Dedifferentiated amniotic fluid mesenchymal stem cell (primary cell): ENCODE measurements around the gene CTPS1.

Source experiments
- DNase-seq: peaks from one replicate; pipeline ENCODE4 v3.0.0-alpha.2; 2016; ENCODE audit errors: extremely low spot score

CTPS1 gene

GRCh38 chr1:41024953-41025352, 45.5 kb downstream of the CTPS1 start:
- no peak for DNase-seq

GRCh38 chr1:41025979-41026819, 46.7 kb downstream of the CTPS1 start:
- DNase-seq = no peak

GRCh38 chr1:41028034-41028642, 48.6 kb downstream of the CTPS1 start:
- no peak for DNase-seq

- no peak for DNase-seq
Measured at GRCh38 chr1:41030872-41031616, 51.5 kb downstream of the CTPS1 start.

- DNase-seq = no peak
Measured at GRCh38 chr1:41032147-41032546, 52.7 kb downstream of the CTPS1 start.

GRCh38 chr1:41033272-41033671, 53.8 kb downstream of the CTPS1 start:
- DNase-seq = no peak

- no peak for DNase-seq
Measured at GRCh38 chr1:41037116-41037903, 57.8 kb downstream of the CTPS1 start.

- no peak for DNase-seq
Measured at GRCh38 chr1:41038110-41038509, 58.6 kb downstream of the CTPS1 start.

GRCh38 chr1:41041614-41042270, 62.2 kb downstream of the CTPS1 start:
- no peak for DNase-seq

- DNase-seq = no peak
Measured at GRCh38 chr1:41044187-41044586, 64.7 kb downstream of the CTPS1 start.

- peak; percentile 20 for DNase-seq
Measured at GRCh38 chr1:41045740-41046139, 66.2 kb downstream of the CTPS1 start.

GRCh38 chr1:41046347-41046775, 66.9 kb downstream of the CTPS1 start:
- no peak for DNase-seq

- no peak for DNase-seq
Measured at GRCh38 chr1:41048540-41048939, 69.0 kb downstream of the CTPS1 start.

- DNase-seq = no peak
Measured at GRCh38 chr1:41051022-41051421, 71.5 kb downstream of the CTPS1 start.

GRCh38 chr1:41053316-41053715, 73.8 kb downstream of the CTPS1 start:
- no peak for DNase-seq

GRCh38 chr1:41056907-41057306, 77.4 kb downstream of the CTPS1 start:
- no peak for DNase-seq
